RWPE2 (cell line): ENCODE measurements around the gene WDR33.
A peak's percentile ranks its signal among the peaks of the same experiment; 100 is the strongest.
"Not testable (repeated sequence)": the region's sequence is repeated elsewhere in the genome, so short reads cannot be mapped to it uniquely, and the experiment has no call there.

Source experiments
- ATAC-seq: fragments of 200-7000 bp; cut with Tn5 transposase; 3 replicates; pipeline ENCODE4 v1.9.1; 2021; ENCODE audit warnings: low read depth
- DNase-seq: peaks from one replicate; pipeline ENCODE4 v3.0.0-alpha.2; 2020; ENCODE audit warnings: low spot score
- H3K27ac ChIP-seq: fragments of 450-650 bp; 2 replicates; pipeline ENCODE4 v1.5.1; 2017; ENCODE audit warnings: mild to moderate bottlenecking; ENCODE audit not compliant: poor library complexity, severe bottlenecking
- H3K27me3 ChIP-seq: fragments of 250-450 bp; sonication (Bioruptor Pico); 2 replicates; pipeline ENCODE4 v1.5.1; 2021; ENCODE audit warnings: mild to moderate bottlenecking, moderate library complexity; ENCODE audit not compliant: insufficient read depth, poor library complexity, severe bottlenecking
- H3K36me3 ChIP-seq: fragments of 250-450 bp; sonication (Bioruptor Pico); 2 replicates; pipeline ENCODE4 v1.5.1; 2020; ENCODE audit warnings: low read depth, mild to moderate bottlenecking, moderate library complexity
- H3K4me1 ChIP-seq: fragments of 250-450 bp; sonication (Bioruptor Pico); 2 replicates; pipeline ENCODE4 v1.5.1; 2021; ENCODE audit warnings: mild to moderate bottlenecking, moderate library complexity; ENCODE audit not compliant: insufficient read depth, poor library complexity, severe bottlenecking
- H3K4me3 ChIP-seq: fragments of 250-450 bp; sonication (Bioruptor Pico); 2 replicates; pipeline ENCODE4 v1.5.1; 2021; ENCODE audit warnings: mild to moderate bottlenecking, moderate library complexity; ENCODE audit not compliant: severe bottlenecking
- H3K9me3 ChIP-seq: fragments of 250-450 bp; sonication (Bioruptor Pico); 2 replicates; pipeline ENCODE4 v1.5.1; 2021; ENCODE audit warnings: mild to moderate bottlenecking, moderate library complexity; ENCODE audit not compliant: severe bottlenecking
- TF ChIP-seq, protein P1 (sequence below): fragments of 450-650 bp; IDR thresholded peaks from one replicate; pipeline ENCODE4 v1.5.1; 2017; ENCODE audit warnings: mild to moderate bottlenecking, moderate library complexity; ENCODE audit not compliant: poor library complexity, severe bottlenecking

Gene WDR33

DNA sequence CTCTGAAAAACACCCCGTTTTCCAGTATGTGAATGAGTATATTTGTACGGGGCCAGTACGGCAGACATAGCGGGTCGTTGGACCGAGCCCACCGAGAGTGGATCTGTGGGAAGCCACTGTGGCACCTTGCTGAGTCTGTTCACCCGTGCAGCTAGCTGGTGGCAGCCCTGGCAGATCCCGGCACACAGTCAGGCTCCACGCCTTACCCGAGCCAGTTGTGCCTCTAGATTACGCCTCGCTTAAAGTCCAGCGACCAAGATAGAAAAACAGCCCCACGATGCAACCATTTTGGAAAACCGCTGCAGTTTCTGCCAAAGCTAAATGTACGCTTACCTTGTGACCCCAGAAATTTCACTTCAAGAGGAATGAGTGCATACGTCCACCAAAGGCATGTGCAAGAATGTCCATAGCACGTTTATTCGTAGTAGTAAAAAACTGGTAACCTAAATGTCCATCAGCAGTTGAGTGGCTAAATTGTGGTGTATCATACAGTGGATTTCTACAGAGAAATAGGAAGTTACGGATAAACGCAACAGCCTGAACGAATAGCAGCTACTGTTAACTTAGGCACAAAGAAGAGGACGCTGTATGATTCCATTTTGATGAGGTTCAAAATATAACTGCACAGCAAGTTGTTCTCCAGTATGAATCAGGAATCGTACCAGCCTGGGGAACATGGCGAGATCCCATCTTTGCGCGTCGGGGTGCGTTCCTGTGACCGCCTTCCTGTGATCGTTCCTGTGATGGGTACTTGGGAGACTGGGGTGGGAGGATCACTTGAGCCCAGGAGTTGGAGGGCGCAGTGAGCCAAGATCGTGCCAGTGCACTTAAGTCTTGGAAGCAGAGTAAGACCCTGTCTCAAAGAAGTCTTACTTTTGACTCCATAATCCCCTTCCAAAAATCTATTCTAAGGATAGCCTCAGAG lies 688 bp upstream of the WDR33 start:
- Histone ChIP-seq H3K4me3 (peak overlapping the region; percentile 78), H3K4me1 (peaks cover 10% of the 10 kb centered on the region), H3K9me3 (no peaks in the 10 kb centered on the region), H3K36me3 (peaks cover 16% of the 10 kb centered on the region; the same call in 1 of the 2 replicates), H3K27ac (peak overlapping the region; percentile 77), H3K27me3 (no peaks in the 10 kb centered on the region)
- no peak for ATAC-seq
- DNase-seq, result no peak
- TF ChIP-seq, protein P1, sequence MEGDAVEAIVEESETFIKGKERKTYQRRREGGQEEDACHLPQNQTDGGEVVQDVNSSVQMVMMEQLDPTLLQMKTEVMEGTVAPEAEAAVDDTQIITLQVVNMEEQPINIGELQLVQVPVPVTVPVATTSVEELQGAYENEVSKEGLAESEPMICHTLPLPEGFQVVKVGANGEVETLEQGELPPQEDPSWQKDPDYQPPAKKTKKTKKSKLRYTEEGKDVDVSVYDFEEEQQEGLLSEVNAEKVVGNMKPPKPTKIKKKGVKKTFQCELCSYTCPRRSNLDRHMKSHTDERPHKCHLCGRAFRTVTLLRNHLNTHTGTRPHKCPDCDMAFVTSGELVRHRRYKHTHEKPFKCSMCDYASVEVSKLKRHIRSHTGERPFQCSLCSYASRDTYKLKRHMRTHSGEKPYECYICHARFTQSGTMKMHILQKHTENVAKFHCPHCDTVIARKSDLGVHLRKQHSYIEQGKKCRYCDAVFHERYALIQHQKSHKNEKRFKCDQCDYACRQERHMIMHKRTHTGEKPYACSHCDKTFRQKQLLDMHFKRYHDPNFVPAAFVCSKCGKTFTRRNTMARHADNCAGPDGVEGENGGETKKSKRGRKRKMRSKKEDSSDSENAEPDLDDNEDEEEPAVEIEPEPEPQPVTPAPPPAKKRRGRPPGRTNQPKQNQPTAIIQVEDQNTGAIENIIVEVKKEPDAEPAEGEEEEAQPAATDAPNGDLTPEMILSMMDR, result no peak

DNA sequence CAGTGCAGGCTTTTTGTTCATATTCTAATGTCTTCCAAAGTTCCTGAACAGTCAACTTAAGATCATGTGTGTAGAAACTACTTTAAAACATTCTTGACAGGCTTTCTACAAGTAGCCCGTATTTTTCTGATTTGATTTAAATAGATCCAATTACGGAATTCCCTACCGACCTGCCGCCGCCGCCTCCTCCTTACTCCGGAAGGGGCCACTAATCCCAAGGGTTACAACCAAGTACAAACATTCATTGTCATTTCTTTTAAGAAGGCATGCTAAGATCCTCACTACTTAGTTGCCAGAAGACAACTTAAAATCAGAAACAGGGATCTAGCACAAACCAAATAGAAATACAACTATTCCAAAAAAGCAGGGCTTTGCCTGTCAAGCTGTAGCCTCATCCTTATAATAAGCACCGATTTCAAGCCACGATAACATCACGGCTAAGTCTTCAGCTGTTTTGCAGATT lies 784 bp downstream of the WDR33 start:
- Histone ChIP-seq H3K27ac (peak overlapping the region; percentile 77), H3K36me3 (peaks cover 18% of the 10 kb centered on the region; the same call in 1 of the 2 replicates), H3K4me1 (peaks cover 10% of the 10 kb centered on the region), H3K4me3 (peak overlapping the region; percentile 78), H3K9me3 (no peaks in the 10 kb centered on the region), H3K27me3 (no peaks in the 10 kb centered on the region)
- TF ChIP-seq, protein P1, result no peak
- no peak for DNase-seq
- peak; percentile 2; the same call in 1 of the 3 replicates for ATAC-seq

DNA sequence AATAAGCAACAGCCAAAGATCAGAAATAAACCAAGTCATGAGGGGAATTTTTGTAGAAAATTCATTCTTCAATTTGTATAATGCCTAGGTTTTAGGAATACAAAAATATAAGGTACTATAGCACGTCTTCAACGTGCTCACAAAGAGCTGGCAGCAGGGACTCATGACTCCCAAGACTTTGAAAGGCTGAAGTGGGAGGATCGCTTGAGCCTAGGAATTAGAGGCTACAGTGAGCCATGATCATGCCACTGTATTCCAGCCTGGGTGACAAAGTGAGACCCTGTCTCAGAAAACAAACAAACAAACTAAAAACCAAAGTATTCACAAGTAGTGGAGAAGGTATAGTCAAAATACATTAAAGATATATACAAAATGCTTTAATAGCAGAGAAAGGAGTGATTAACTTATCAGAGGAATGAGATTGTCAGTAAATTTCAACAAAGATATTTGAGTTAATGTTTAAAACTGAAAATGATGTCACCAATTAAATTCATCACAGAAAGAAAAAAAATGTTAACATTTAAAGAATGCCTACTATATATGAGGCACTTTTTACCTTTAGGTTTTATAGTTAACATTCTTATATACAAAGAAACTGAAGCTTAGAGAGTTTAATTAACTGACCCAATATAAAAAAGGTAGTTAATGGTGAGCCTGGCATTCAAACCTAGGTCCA lies 3.2 kb downstream of the WDR33 start:
- Histone ChIP-seq H3K27me3 (no peaks in the 10 kb centered on the region), H3K9me3 (no peaks in the 10 kb centered on the region), H3K4me3 (no peak overlapping the region), H3K4me1 (peaks cover 10% of the 10 kb centered on the region), H3K27ac (no peak overlapping the region), H3K36me3 (peaks cover 24% of the 10 kb centered on the region)
- DNase-seq (no peak), ATAC-seq (no peak)
- TF ChIP-seq, protein P1, result no peak

DNA sequence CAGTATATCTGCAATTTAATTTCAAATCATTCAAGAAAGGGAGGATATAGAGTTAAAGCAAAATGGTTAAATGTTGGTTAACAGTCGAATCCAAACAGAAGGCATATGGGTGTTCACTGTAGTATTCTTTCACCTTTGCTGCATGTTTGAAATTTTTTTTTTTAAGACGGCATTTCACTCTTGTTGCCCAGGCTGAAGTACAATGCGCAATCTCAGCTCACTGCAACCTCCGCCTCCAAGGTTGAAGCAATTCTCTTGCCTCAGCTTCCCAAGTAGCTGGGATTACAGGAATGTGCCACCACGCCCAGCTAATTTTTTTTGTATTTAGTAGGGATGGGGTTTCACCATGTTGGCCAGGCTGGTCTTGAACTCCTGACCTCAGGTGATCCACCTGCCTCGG lies 4.1 kb downstream of the WDR33 start:
- not testable (repeated sequence) for DNase-seq, H3K9me3 ChIP-seq, H3K27me3 ChIP-seq, H3K4me3 ChIP-seq, H3K27ac ChIP-seq, ATAC-seq
- Histone ChIP-seq H3K4me1 (peaks cover 10% of the 10 kb centered on the region), H3K36me3 (peaks cover 24% of the 10 kb centered on the region)

DNA sequence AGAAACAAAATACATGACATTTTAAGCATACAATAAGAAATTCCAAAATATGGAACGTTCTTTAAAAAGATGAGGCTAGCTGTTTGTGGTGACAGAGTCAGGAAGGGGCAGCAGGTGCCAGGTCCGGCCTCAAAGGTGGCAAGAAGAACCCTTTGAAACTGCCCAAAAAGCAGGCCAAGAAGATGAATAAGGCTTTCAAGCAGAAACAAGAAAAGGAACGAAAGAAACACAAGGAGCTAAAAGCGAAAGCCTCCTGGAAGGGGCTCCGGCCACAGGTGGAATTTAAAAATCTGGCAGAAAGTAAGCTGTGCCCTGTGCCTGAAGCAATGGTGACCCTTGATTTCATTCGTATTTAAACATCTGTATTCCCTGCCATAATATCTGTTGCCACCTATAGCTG lies 5.5 kb downstream of the WDR33 start:
- H3K4me1 ChIP-seq, result peaks cover 10% of the 10 kb centered on the region
- no peak overlapping the region for H3K27ac ChIP-seq

More for the DNA sequence above, 5.5 kb downstream of the WDR33 start:
- DNase-seq (no peak), ATAC-seq (no peak)
- no peaks in the 10 kb centered on the region for H3K9me3 ChIP-seq
- peaks cover 28% of the 10 kb centered on the region for H3K36me3 ChIP-seq
- no peaks in the 10 kb centered on the region for H3K27me3 ChIP-seq
- no peak overlapping the region for H3K4me3 ChIP-seq
- TF ChIP-seq, protein P1, result no peak
